ENCODE measurements around the gene ADIPOR1. TPM values are rescaled to one million over a fixed set of nuclear protein-coding genes. Genes with fewer than 3 reads are reported as not detected.

The ADIPOR1 gene
- total RNA-seq, 4 donors from 2014 or later, result 68.6 to 95.1 (median 80.1) TPM

- Histone ChIP-seq H3K36me3 (peaks cover 0 to 14% (median 0%) of the 10 kb centered on the region in 3 donors), H3K9me3 (no peaks in the 10 kb centered on the region), H3K4me3 (no peak overlapping the region), H3K27me3 (no peaks in the 10 kb centered on the region), H3K4me1 (peaks cover 0 to 24% (median 3%) of the 10 kb centered on the region in 4 donors), H3K27ac (peak overlapping the region in 2 of 4 donors; percentile 97 to 98)
- WGBS, 2 donors, result 24 to 28% methylated on average over 5 of the region's 5 CpGs
- TF ChIP-seq CTCF (IDR thresholded peaks at IDR 0.05), result peak; percentile 46 to 66 (median 52)
- TF ChIP-seq POLR2A (IDR thresholded peaks at IDR 0.05), result no peak
- peak; percentile 17 to 67 for TF ChIP-seq EP300 (IDR thresholded peaks at IDR 0.05)
- DNase-seq (ENCODE audit: low spot score in 2 of 2), result peak in 1 of 2 donors; percentile 61
Measured at GRCh38 chr1:202968895-202969295, 10.8 kb upstream of the ADIPOR1 start.

GRCh38 chr1:202968351-202968750, 10.2 kb upstream of the ADIPOR1 start:
- 59 to 73% methylated on average over 3 of the region's 3 CpGs for WGBS, 2 donors
- H3K36me3 ChIP-seq, result peaks cover 0 to 20% (median 0%) of the 10 kb centered on the region in 3 donors
- H3K27me3 ChIP-seq, result no peaks in the 10 kb centered on the region
- H3K4me3 ChIP-seq, result peak overlapping the region in 2 of 4 donors; percentile 75 to 76
- H3K27ac ChIP-seq, result peak overlapping the region in 3 of 4 donors; percentile 97 to 98 (median 97)
- no peak for DNase-seq (ENCODE audit: low spot score in 2 of 2)
- H3K4me1 ChIP-seq, result peaks cover 0 to 24% (median 3%) of the 10 kb centered on the region in 4 donors
- no peak for TF ChIP-seq POLR2A (IDR thresholded peaks at IDR 0.05)
- no peak for TF ChIP-seq EP300 (IDR thresholded peaks at IDR 0.05)
- TF ChIP-seq CTCF (IDR thresholded peaks at IDR 0.05), result no peak
- no peaks in the 10 kb centered on the region for H3K9me3 ChIP-seq

GRCh38 chr1:202967684-202968281, 9.7 kb upstream of the ADIPOR1 start:
- Histone ChIP-seq H3K9me3 (no peaks in the 10 kb centered on the region), H3K4me3 (peak overlapping the region; percentile 58 to 88 (median 76)), H3K27ac (peak overlapping the region; percentile 9 to 98 (median 97)), H3K4me1 (peaks cover 0 to 24% (median 3%) of the 10 kb centered on the region in 4 donors), H3K27me3 (no peaks in the 10 kb centered on the region), H3K36me3 (peaks cover 0 to 25% (median 0%) of the 10 kb centered on the region in 3 donors)
- TF ChIP-seq POLR2A (IDR thresholded peaks at IDR 0.05), result no peak
- TF ChIP-seq EP300 (IDR thresholded peaks at IDR 0.05), result no peak
- no peak for TF ChIP-seq CTCF (IDR thresholded peaks at IDR 0.05)
- 3 to 6% methylated on average over 21 of the region's 21 CpGs for WGBS, 2 donors
- no peak for DNase-seq (ENCODE audit: low spot score in 2 of 2)

GRCh38 chr1:202966006-202966898, 8.1 kb upstream of the ADIPOR1 start:
- Histone ChIP-seq H3K4me3 (peak overlapping the region; percentile 58 to 88 (median 70)), H3K36me3 (peaks cover 0 to 41% (median 0%) of the 10 kb centered on the region in 3 donors), H3K9me3 (no peaks in the 10 kb centered on the region), H3K27me3 (no peaks in the 10 kb centered on the region), H3K4me1 (peaks cover 0 to 24% (median 3%) of the 10 kb centered on the region in 4 donors), H3K27ac (peak overlapping the region; percentile 89 to 98 (median 97))
- TF ChIP-seq EP300 (IDR thresholded peaks at IDR 0.05) (no peak), POLR2A (IDR thresholded peaks at IDR 0.05) (no peak), CTCF (IDR thresholded peaks at IDR 0.05) (no peak)
- no peak for DNase-seq (ENCODE audit: low spot score in 2 of 2)
- WGBS, 2 donors, result 40 to 42% methylated on average over 15 to 17 of the region's 18 CpGs
